GM18907 (cell line): ENCODE measurements around the gene KCNJ9.
"Not testable (repeated sequence)": the region's sequence is repeated elsewhere in the genome, so short reads cannot be mapped to it uniquely, and the experiment has no call there.

Source experiments
- ATAC-seq: cut with Tn5 transposase; IDR thresholded peaks from one replicate; pipeline ENCODE4 v1.9.1; 2021; ENCODE audit warnings: mild to moderate bottlenecking, moderate library complexity; ENCODE audit not compliant: unreplicated experiment

KCNJ9 gene

GRCh38 chr1:160081261-160081936 lies at the start of gene KCNJ9:
Gene KCNJ9 (plus strand): TSS chr1:160081538. CDS start chr1:160084031, 2,493 bp downstream.
- no peak for ATAC-seq

GRCh38 chr1:160032165-160032820 lies 49.0 kb upstream of the KCNJ9 start:
- ATAC-seq: no peak

GRCh38 chr1:160040476-160040875 lies 40.9 kb upstream of the KCNJ9 start:
- no peak for ATAC-seq

- ATAC-seq: no peak
Measured at GRCh38 chr1:160043543-160043942, 37.8 kb upstream of the KCNJ9 start.

- no peak for ATAC-seq
Measured at GRCh38 chr1:160045653-160046052, 35.7 kb upstream of the KCNJ9 start.

GRCh38 chr1:160046494-160047110 lies 34.7 kb upstream of the KCNJ9 start:
- peak; percentile 74 for ATAC-seq

GRCh38 chr1:160047111-160047991 lies 34.0 kb upstream of the KCNJ9 start:
- peak; percentile 44 for ATAC-seq

GRCh38 chr1:160048335-160048734 lies 33.0 kb upstream of the KCNJ9 start:
- ATAC-seq: no peak

- ATAC-seq: no peak
Measured at GRCh38 chr1:160049101-160049500, 32.2 kb upstream of the KCNJ9 start.

- ATAC-seq: not testable (repeated sequence)
Measured at GRCh38 chr1:160050182-160050581, 31.2 kb upstream of the KCNJ9 start.

GRCh38 chr1:160050619-160051018 lies 30.7 kb upstream of the KCNJ9 start:
- no peak for ATAC-seq

- no peak for ATAC-seq
Measured at GRCh38 chr1:160052936-160053335, 28.4 kb upstream of the KCNJ9 start.

- ATAC-seq: no peak
Measured at GRCh38 chr1:160053548-160054365, 27.6 kb upstream of the KCNJ9 start.

GRCh38 chr1:160056648-160057169 lies 24.6 kb upstream of the KCNJ9 start:
- no peak for ATAC-seq

- no peak for ATAC-seq
Measured at GRCh38 chr1:160058087-160058486, 23.3 kb upstream of the KCNJ9 start.

GRCh38 chr1:160061369-160062229 lies 19.7 kb upstream of the KCNJ9 start:
- ATAC-seq: no peak

GRCh38 chr1:160062230-160062532 lies 19.2 kb upstream of the KCNJ9 start:
- ATAC-seq: no peak

GRCh38 chr1:160063176-160063575 lies 18.2 kb upstream of the KCNJ9 start:
- no peak for ATAC-seq

GRCh38 chr1:160064164-160064563 lies 17.2 kb upstream of the KCNJ9 start:
- ATAC-seq: no peak
